HepG2 (cell line): ENCODE results near the gene LMF2. TPM values are rescaled to one million over a fixed set of nuclear protein-coding genes. Genes with fewer than 3 reads are reported as not detected.

Experiments used
- CCAR2 ChIP-seq: fragments of 200-400 bp; formaldehyde crosslinking; optimal IDR thresholded peaks from 2 replicates; pipeline ENCODE3; 2018; ENCODE audit warnings: low read depth, mild to moderate bottlenecking, low read length, moderate library complexity
- CENPT ChIP-seq: sonication (generic); formaldehyde crosslinking; IDR thresholded peaks from 2 replicates; pipeline ENCODE4 v1.8.0; 2022; ENCODE audit warnings: low read depth, mild to moderate bottlenecking, moderate library complexity, missing genetic modification reagents
- CHD2 ChIP-seq: IDR thresholded peaks from 2 replicates; pipeline ENCODE4 v1.6.1; 2011; ENCODE audit warnings: low read depth, low read length, improper control_type of control experiment
- HNRNPK ChIP-seq: fragments of 200-400 bp; formaldehyde crosslinking; IDR thresholded peaks from 2 replicates; pipeline ENCODE4 v1.6.1; 2018; ENCODE audit warnings: low read length, low read depth, moderate library complexity, mild to moderate bottlenecking; ENCODE audit not compliant: poor library complexity, severe bottlenecking
- KLF12 ChIP-seq: sonication (generic); formaldehyde crosslinking; IDR thresholded peaks from 2 replicates; pipeline ENCODE4 v1.4.0; 2020; ENCODE audit warnings: missing genetic modification reagents, borderline replicate concordance
- MAFG ChIP-seq: sonication (generic); formaldehyde crosslinking; IDR thresholded peaks from 2 replicates; pipeline ENCODE4 v1.5.1; 2020; ENCODE audit warnings: mild to moderate bottlenecking, missing genetic modification reagents
- NFE2L1 ChIP-seq: sonication (generic); formaldehyde crosslinking; IDR thresholded peaks from 2 replicates; pipeline ENCODE4 v1.4.0; 2020; ENCODE audit warnings: missing genetic modification reagents, mild to moderate bottlenecking, borderline replicate concordance
- NPAS2 ChIP-seq: sonication (generic); formaldehyde crosslinking; IDR thresholded peaks from 2 replicates; pipeline ENCODE4 v1.8.0; 2022; ENCODE audit warnings: mild to moderate bottlenecking, missing genetic modification reagents, borderline replicate concordance
- NRL ChIP-seq: sonication (generic); formaldehyde crosslinking; IDR thresholded peaks from 2 replicates; pipeline ENCODE4 v1.5.0; 2020; ENCODE audit warnings: missing genetic modification reagents, mild to moderate bottlenecking, moderate library complexity, borderline replicate concordance
- RARA ChIP-seq: IDR thresholded peaks from 2 replicates; pipeline ENCODE4 v1.6.1; 2016; ENCODE audit warnings: missing genetic modification reagents, missing compliant biosample characterization
- SETDB1 ChIP-seq: sonication (generic); formaldehyde crosslinking; IDR thresholded peaks from 2 replicates; pipeline ENCODE4 v1.5.1; 2020; ENCODE audit warnings: missing genetic modification reagents, mild to moderate bottlenecking, borderline replicate concordance
- SIX1 ChIP-seq: sonication (generic); formaldehyde crosslinking; IDR thresholded peaks from 2 replicates; pipeline ENCODE4 v1.4.0; 2020; ENCODE audit warnings: missing genetic modification reagents, borderline replicate concordance
- TFAP4 ChIP-seq: sonication (generic); IDR thresholded peaks from 2 replicates; pipeline ENCODE4 v1.6.1; 2016; ENCODE audit warnings: low read depth, borderline replicate concordance
- ZBED4 ChIP-seq: sonication (generic); formaldehyde crosslinking; IDR thresholded peaks from 2 replicates; pipeline ENCODE4 v1.4.0; 2020; ENCODE audit warnings: missing genetic modification reagents, borderline replicate concordance
- ZNF263 ChIP-seq: sonication (generic); formaldehyde crosslinking; IDR thresholded peaks from 2 replicates; pipeline ENCODE4 v1.4.0; 2020; ENCODE audit warnings: missing genetic modification reagents
- ZNF275 ChIP-seq: sonication (generic); formaldehyde crosslinking; IDR thresholded peaks from 2 replicates; pipeline ENCODE4 v1.8.0; 2022; ENCODE audit warnings: missing genetic modification reagents, mild to moderate bottlenecking, inconsistent platforms, borderline replicate concordance
- ZNF329 ChIP-seq: sonication (generic); formaldehyde crosslinking; IDR thresholded peaks from 2 replicates; pipeline ENCODE4 v1.9.0; 2021; ENCODE audit warnings: low read depth, mild to moderate bottlenecking, missing genetic modification reagents
- ZNF460 ChIP-seq: sonication (generic); formaldehyde crosslinking; IDR thresholded peaks from 2 replicates; pipeline ENCODE4 v1.5.1; 2020; ENCODE audit warnings: missing genetic modification reagents, mild to moderate bottlenecking, borderline replicate concordance
- polyA plus RNA-seq, 8 experiments: library from polyadenylated mRNA; depleted of rRNA in 3 of 8; stranded (reverse) in 7 of 8; unstranded in 1 of 8; fragments of >200 nt; fragmentation: Illumina TruSeq in 4 of 8; extraction: Trizol in 4 of 8; gene quantifications; 2 replicates each; pipeline versions ENCODE4 v1.2.1 to v1.2.3, GENCODE V29; 2011 to 2016; ENCODE audit warnings: low read depth in 4 of 8, missing spikeins in 1 of 8, mixed read lengths in 1 of 8; ENCODE audit not compliant: insufficient read depth in 1 of 8
- total RNA-seq, 5 experiments: library from RNA; depleted of rRNA; stranded (reverse); fragments of >200 nt; fragmentation: Illumina TruSeq; extraction: Trizol; gene quantifications; 2 replicates each; pipeline ENCODE4 v1.2.3, GENCODE V29; 2016; ENCODE audit warnings: low read depth in 1 of 5
- TF ChIP-seq, protein P1 (sequence below): sonication (generic); formaldehyde crosslinking; IDR thresholded peaks from 2 replicates; pipeline ENCODE4 v1.5.0; 2020; ENCODE audit warnings: missing genetic modification reagents

LMF2 gene
- total and polyA plus RNA-seq, 2 of the 13 experiments (the other 11 are each of a cell fraction or from before 2014, with no cell fraction given), result 23.3 to 30.6 TPM

DNA sequence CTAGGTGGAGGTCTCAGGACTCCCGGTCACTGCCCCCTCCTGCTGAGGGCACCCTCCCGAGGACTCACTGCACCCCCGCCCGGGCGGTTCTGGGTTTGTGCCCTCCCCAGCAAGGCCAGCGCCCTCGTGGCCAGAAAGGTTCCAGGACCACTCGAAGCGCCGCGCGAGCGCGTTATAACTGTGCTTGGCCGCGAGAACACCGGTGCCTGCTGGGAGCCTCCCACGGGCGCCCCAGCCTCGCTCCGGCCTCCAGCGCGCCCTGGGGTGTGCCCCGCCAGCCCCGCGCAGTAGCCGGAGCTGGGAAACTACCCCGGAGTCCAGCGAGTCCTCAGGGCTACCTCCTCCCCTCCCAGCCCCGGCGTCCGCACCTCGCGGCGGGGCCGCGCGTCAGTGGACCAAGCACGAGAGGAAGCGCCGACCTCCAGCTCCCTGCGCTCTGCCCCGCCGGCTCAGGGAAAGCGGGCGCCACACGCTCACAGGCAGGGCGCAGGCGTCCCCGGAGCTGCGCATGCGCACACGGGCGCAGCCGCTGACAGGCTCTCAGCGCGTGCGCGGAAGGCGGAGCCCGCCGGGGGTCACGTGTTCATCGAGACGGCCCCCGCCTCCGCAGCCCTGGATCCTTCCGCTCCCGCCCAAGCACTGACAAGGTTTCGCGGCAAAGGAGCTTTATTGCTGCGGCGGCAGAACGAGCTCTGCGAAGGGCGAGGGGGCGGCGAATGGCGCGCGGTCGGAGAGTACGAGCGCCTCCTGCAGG, 17.8 kb upstream of the LMF2 start, which contains the start of gene SCO2 (continued):
- peak; percentile 15; the same call in 1 of the 2 replicates for TF ChIP-seq TFAP4
- TF ChIP-seq MAFG, result 0 out of 2 replicates have a peak, but pooled peaks have one; percentile 46
- TF ChIP-seq CCAR2, result no peak
- TF ChIP-seq, protein P1, sequence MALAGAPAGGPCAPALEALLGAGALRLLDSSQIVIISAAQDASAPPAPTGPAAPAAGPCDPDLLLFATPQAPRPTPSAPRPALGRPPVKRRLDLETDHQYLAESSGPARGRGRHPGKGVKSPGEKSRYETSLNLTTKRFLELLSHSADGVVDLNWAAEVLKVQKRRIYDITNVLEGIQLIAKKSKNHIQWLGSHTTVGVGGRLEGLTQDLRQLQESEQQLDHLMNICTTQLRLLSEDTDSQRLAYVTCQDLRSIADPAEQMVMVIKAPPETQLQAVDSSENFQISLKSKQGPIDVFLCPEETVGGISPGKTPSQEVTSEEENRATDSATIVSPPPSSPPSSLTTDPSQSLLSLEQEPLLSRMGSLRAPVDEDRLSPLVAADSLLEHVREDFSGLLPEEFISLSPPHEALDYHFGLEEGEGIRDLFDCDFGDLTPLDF (CRISPR knock-in tag), result peak; percentile 67
- no peak; the same call in 1 of the 2 replicates for TF ChIP-seq ZNF275
- TF ChIP-seq KLF12, result no peak
- no peak for TF ChIP-seq SIX1 (CRISPR knock-in tag)
- 0 out of 2 replicates have a peak, but pooled peaks have one; percentile 66 for TF ChIP-seq SETDB1 (CRISPR knock-in tag)
- no peak for TF ChIP-seq ZNF329 (CRISPR knock-in tag)
- TF ChIP-seq NRL (CRISPR knock-in tag), result no peak; the same call in 1 of the 2 replicates
- 0 out of 2 replicates have a peak, but pooled peaks have one; percentile 15 for TF ChIP-seq CENPT (CRISPR knock-in tag)
- TF ChIP-seq NFE2L1, result no peak; the same call in 1 of the 2 replicates
- TF ChIP-seq ZBED4 (CRISPR knock-in tag), result no peak
- TF ChIP-seq HNRNPK, result no peak
- no peak; the same call in 1 of the 2 replicates for TF ChIP-seq ZNF460 (CRISPR knock-in tag)
- TF ChIP-seq ZNF263, result no peak; the same call in 1 of the 2 replicates
- no peak for TF ChIP-seq NPAS2
- peak; percentile 77 for TF ChIP-seq CHD2
- no peak; the same call in 1 of the 2 replicates for TF ChIP-seq RARA (CRISPR knock-in tag)
